ENCODE results near the gene KIF3A.
A peak's percentile ranks its signal among the peaks of the same experiment; 100 is the strongest.
"Not testable (repeated sequence)": the region's sequence is repeated elsewhere in the genome, so short reads cannot be mapped to it uniquely, and the experiment has no call there.

Gene KIF3A

GRCh38 chr5:132708645-132709044, 28.7 kb downstream of the KIF3A start:
- DNase-seq, result no peak

GRCh38 chr5:132704875-132705274, 32.5 kb downstream of the KIF3A start:
- DNase-seq, result no peak

GRCh38 chr5:132695956-132696355, 41.4 kb downstream of the KIF3A start:
- DNase-seq, result no peak

DNA sequence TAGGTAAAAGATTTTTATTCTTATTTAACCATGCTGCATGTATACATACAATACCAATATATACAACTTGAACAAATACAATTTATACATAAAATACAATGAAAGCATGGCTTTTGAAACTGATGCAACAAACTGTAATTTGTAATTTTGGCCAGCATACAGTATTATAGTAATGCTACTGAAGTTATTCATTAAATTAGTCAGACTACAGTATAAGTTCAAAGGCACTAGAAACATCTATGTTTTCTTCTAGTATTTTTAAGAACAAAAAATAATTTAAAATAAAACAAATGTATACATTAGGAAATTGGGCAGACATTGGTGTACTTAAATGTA, 44.7 kb downstream of the KIF3A start:
- DNase-seq, result no peak

DNA sequence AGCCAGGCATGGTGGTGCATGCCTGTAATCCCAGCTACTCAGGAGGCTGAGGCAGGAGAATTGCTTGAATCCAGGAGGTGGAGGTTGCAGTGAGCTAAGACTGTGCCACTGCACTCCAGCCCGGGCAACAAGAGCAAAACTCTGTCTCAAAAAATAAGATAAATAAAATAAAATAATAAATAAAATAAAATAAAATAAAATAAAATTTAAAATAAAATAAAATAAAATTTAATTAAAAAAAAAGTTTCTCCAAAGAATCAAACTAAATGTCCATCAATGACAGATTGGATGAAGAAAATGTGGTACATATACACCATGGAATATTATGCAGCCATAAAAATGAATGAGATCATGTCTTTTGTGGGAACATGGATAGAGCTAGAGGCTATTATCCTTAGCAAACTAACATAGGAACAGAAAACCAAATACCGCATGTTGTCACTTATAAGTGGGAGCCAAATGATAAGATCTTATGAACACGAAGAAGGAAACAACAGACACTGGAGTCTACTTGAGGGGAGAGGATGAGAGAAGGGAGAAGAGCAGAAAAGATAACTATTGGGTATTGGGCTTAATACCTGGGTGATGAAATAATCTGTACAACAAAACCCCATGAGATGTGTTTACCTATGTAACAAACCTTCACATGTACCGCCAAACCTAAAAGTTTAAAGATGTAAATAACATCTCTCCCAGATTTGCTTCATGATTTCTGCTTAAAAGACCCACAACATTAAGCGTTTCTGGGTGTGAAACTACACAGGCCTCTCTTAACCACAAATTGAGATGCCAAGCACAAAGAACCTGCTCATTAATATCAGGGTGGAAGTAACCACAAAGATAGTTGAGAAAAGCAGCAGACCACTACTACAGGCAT, 45.4 kb downstream of the KIF3A start:
- not testable (repeated sequence) for DNase-seq

DNA sequence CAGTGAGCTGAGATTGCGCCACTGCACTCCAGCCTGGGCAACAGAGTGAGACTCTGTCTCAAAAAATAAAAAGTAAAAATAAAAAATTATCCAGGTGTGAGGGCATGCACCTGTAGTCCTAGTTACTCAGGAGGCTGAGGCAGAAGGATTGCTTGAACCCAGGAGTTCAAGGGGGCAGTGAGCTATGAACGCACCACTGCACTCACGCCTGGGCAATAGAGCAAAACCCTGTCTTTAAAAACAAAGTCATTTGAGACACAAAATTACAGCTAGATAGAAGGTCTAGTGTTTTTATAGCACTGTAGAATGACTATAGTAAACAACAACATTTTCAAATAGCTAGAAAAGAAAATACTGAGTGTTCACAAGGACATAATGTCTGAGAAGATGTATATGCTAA, 47.2 kb downstream of the KIF3A start:
- DNase-seq, result no peak

- DNase-seq, result no peak
Measured at GRCh38 chr5:132689513-132689912, 47.8 kb downstream of the KIF3A start.

DNA sequence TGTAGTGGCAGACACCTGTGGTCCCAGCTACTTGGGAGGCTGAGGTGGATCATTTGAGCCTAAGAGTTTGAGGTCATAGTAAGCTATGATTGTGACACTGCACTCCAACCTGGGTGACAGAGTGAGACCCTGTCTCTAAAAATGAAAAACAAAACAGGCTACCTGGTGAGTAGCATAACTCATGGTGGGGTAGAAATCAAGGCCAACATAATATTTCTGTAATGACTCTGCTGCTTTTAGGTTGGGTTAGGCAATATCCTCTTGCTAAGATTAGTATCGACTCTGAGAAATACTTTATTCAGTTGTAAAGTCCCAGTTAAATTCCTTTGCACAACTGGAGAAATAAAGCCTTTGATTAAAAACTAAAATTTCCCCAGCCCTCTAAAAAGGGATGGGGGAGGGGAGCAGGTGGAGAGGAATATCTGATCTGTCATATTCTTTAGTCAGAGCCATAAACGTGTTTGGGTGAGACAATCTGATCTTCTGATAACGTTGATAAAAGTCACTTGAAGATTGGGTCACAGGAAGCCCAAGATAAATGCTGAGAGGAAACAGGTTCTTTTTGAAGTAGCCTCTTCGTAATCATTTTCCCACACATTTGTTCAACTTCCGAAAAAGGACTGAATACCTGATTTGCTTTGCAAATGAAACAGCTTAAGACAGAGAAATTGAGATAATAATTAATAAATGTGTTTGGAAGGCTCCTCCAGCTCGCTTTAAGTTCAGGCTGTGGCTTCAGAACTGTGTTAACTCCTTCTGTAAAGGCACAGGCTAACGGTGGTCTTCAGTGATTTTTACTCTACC, 48.6 kb downstream of the KIF3A start:
- DNase-seq, result peak; percentile 60

DNA sequence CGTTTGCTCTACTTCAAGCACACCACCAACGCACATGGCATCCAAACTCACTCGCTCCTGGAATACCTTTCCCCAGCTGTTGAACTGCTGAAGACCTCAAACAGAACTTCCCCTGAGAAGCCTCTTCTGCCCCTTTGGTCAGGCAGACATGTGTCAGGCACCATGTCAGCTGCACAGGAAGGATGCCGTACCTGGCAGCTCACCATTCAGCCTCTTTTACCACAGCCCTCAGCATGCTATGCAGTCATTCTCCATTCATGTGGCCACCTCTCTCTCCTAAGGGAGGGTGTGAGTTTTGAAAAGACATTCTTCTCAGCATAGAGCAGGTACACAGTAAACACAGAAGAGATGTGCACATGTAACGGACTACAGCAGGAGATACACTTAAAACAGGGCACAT, 49.4 kb downstream of the KIF3A start:
- DNase-seq, result peak; percentile 61

- no peak for DNase-seq
Measured at GRCh38 chr5:132686193-132686592, 51.2 kb downstream of the KIF3A start.

- peak; percentile 76 for DNase-seq
Measured at GRCh38 chr5:132684922-132685720, 52.2 kb downstream of the KIF3A start.

GRCh38 chr5:132684491-132684890, 52.9 kb downstream of the KIF3A start:
- DNase-seq, result no peak

GRCh38 chr5:132681983-132682382, 55.4 kb downstream of the KIF3A start:
- DNase-seq, result no peak

DNA sequence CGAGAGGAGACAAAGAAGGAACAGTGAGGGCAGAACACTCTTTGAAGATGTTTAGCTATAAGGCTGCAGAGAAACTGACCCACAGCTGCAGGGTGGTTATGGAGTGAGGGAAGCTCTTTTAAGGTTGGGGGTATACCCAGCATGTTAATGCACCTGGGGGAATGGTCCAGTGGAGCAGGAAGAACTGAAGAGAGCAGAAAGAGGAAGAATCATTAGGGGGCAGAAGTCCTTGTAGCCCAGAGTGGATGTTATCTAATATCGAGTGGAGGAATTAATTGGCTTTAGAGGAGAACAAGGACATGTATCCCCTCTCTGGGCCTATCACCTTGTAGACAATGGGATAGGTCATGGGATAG, 55.9 kb downstream of the KIF3A start:
- no peak for DNase-seq

DNA sequence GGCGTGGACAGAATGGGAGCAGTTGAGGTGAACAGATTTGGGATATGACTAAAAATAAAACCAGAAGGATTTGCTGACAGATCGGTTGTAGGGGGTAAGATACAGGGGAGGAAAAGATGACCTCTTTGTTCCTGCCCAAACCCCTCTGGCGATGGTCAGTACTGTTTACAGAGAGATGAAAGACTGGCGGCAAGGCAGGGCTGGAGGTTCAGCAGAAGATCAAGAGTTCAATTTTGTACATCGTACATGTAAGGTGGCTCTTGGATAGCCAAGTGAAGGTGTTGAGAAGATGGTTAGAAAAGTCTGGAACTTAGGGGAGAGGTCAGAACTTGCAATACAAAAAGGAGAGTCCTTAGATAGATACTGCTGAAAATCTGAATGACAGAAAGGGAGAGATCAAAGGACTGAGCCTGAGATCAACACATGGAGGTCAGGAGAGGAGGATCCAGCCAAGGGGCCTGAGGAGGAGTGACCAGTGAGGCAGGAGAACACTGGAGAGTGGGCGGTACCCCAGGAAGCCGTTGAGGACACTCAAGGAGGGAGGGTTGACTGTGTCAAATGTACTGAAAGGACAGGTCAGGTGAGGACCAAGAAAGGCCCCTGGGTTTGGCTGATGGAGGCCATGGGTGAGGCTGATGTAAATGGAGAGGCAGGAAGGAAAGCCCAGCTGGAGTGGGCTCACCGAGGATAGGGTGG, 56.4 kb downstream of the KIF3A start:
- DNase-seq, result no peak

- no peak for DNase-seq
Measured at GRCh38 chr5:132679717-132680380, 57.5 kb downstream of the KIF3A start.

DNA sequence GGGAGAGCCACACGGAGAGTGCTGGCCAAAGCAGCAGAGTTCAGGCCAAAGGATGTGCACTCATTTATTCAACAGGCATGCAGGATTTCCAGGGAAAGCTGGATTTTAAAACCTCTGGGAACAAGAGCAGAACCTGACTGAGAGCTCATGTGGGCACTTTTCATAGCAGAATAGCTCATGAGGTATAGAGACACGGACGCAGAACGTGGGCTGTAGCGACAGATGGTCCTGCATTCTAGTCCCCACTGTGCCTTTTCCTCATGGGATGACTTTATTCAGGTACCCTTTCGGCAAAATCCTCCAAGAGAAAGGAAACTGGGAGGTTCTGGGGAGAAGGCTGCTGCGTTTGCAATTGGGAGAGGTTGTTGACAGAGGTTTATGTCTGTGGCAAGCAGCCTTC, 58.2 kb downstream of the KIF3A start:
- DNase-seq, result no peak

GRCh38 chr5:132678735-132679134, 58.6 kb downstream of the KIF3A start:
- DNase-seq, result no peak

- no peak for DNase-seq
Measured at GRCh38 chr5:132677682-132678400, 59.5 kb downstream of the KIF3A start.

DNA sequence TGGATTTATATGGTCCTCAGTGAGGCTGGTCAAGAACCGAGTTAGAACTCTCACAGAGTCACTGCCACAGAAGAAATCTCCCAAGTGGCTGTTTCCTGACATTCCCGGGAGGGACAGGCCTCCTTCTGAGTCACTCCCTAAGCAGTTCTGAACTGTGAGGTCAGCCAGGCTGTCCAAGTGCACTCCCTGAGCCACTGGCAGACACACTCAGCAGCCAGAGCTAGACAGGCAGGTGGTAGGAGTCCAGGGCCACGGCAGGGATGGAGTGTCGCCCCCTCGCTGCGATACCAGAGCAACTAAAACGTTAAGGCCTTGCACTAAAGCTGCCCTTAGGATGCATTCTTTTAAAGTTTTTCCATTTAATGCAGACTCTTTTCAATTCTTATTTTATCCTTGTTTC, 60.2 kb downstream of the KIF3A start:
- no peak for DNase-seq

DNA sequence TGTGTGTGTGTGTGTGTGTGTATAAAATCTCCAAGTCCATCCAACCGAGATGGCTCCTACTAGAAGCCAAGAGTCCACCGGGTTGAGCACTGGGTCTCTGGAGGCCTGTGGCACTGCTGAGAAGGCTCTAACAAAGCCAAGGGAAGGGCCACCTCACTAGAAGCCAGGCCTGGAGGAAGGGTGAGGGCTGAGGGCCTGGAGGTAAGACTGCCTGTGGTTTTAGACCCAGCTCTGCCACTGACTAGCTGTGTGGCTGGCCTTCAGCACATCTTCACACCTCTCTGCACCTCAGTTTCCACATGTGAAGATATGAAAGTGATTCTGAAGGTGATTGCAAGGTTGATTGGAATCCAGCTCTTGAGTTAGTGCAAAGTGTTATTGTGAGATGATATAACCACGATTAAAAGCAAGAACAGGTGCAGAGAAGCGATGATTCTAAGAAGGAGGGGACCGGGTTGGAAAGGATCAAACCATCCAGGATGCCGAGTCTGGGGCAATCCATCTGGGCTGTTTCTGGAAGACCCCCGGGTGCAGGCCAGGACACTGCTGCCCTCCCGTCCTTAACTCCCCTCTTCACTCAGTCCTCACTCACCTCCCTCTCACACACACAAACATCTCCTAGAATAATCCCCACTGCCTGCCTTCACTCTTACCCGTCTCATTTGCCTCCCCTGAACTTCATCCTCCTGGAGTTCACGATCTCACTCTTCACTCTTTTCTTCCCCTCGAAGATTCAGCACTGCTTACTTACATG, 61.2 kb downstream of the KIF3A start:
- DNase-seq, result no peak
